Cardiac muscle cell (in vitro differentiated cells and primary cell): ENCODE results near the gene TTYH3. TPM values are rescaled to one million over a fixed set of nuclear protein-coding genes. Genes with fewer than 3 reads are reported as not detected.

Experiments used
- DNase-seq, 2 donors: peaks; one replicate each; pipeline versions ENCODE4 v3.0.0 to v3.0.0-alpha.2; 2010 to 2017; ENCODE audit warnings: low read depth in 1 of 2, low spot score in 1 of 2
- H3K27ac ChIP-seq: fragments of 200-600 bp; sonication (generic); 2 replicates; pipeline ENCODE4 v1.5.1; 2016
- H3K27me3 ChIP-seq: fragments of 200-600 bp; sonication (generic); 2 replicates; pipeline ENCODE4 v1.6.0; 2016; ENCODE audit warnings: control low read depth
- H3K36me3 ChIP-seq: fragments of 200-600 bp; sonication (generic); 2 replicates; pipeline ENCODE4 v1.5.1; 2016; ENCODE audit warnings: control low read depth
- H3K4me1 ChIP-seq: fragments of 200-600 bp; sonication (generic); 2 replicates; pipeline ENCODE4 v1.8.1; 2017; ENCODE audit warnings: low read depth, mild to moderate bottlenecking, mixed run types
- H3K4me3 ChIP-seq: fragments of 200-600 bp; sonication (generic); 2 replicates; pipeline ENCODE4 v1.5.1; 2016; ENCODE audit warnings: mild to moderate bottlenecking
- H3K9me3 ChIP-seq: fragments of 200-600 bp; sonication (generic); 2 replicates; pipeline ENCODE4 v1.5.1; 2017; ENCODE audit warnings: low read depth, mild to moderate bottlenecking, control low read depth
- CTCF ChIP-seq: IDR thresholded peaks from 2 replicates; pipeline ENCODE4 v1.5.1; 2012; ENCODE audit warnings: low read depth, mild to moderate bottlenecking, low read length
- polyA plus RNA-seq: library from polyadenylated mRNA; unstranded; fragments of >200 nt; fragmentation: Nextera tagmentation; extraction: Ambion mirVana; gene quantifications from 2 replicates; pipeline ENCODE4 v1.2.1, GENCODE V29; 2016
- total RNA-seq: library from RNA; depleted of rRNA; stranded (reverse); fragments of >200 nt; gene quantifications from 2 replicates; pipeline ENCODE4 v1.2.3, GENCODE V29; 2016

TTYH3 gene
- total and polyA plus RNA-seq, 2 experiments from 2014 or later, result 64.6 to 86.6 TPM

GRCh38 chr7:2649991-2650390 is 18.2 kb downstream of the TTYH3 start:
- no peak for TF ChIP-seq CTCF
- Histone ChIP-seq H3K9me3 (no peaks in the 10 kb centered on the region), H3K4me3 (no peak overlapping the region), H3K36me3 (peaks cover 26% of the 10 kb centered on the region), H3K27ac (no peak overlapping the region), H3K4me1 (peaks cover 4% of the 10 kb centered on the region), H3K27me3 (no peaks in the 10 kb centered on the region)
- DNase-seq, result no peak

- H3K4me3 ChIP-seq, result no peak overlapping the region
- H3K27me3 ChIP-seq, result no peaks in the 10 kb centered on the region
- DNase-seq, result no peak
- peaks cover 26% of the 10 kb centered on the region for H3K36me3 ChIP-seq
- no peaks in the 10 kb centered on the region for H3K4me1 ChIP-seq
- H3K9me3 ChIP-seq, result no peaks in the 10 kb centered on the region
- no peak for TF ChIP-seq CTCF
- H3K27ac ChIP-seq, result peak overlapping the region; percentile 60
These were observed 18.7 kb downstream of the TTYH3 start for GRCh38 chr7:2650451-2650850.

- TF ChIP-seq CTCF, result peak; percentile 13
- Histone ChIP-seq H3K4me1 (no peaks in the 10 kb centered on the region), H3K36me3 (peaks cover 30% of the 10 kb centered on the region), H3K9me3 (no peaks in the 10 kb centered on the region), H3K4me3 (no peak overlapping the region), H3K27me3 (no peaks in the 10 kb centered on the region), H3K27ac (peak overlapping the region; percentile 60)
- peak; percentile 36 to 55 for DNase-seq
These were observed 19.6 kb downstream of the TTYH3 start for GRCh38 chr7:2651336-2651735.

GRCh38 chr7:2651847-2652735 is 20.3 kb downstream of the TTYH3 start:
- H3K27me3 ChIP-seq, result no peaks in the 10 kb centered on the region

GRCh38 chr7:2652736-2653060 is 20.9 kb downstream of the TTYH3 start:
- no peak for TF ChIP-seq CTCF
- Histone ChIP-seq H3K9me3 (no peaks in the 10 kb centered on the region), H3K4me1 (no peaks in the 10 kb centered on the region), H3K4me3 (no peak overlapping the region), H3K27ac (no peak overlapping the region), H3K27me3 (no peaks in the 10 kb centered on the region), H3K36me3 (peaks cover 27% of the 10 kb centered on the region)
- no peak for DNase-seq

More at GRCh38 chr7:2651847-2652735, 20.3 kb downstream of the TTYH3 start:
- H3K27ac ChIP-seq, result no peak overlapping the region
- H3K4me3 ChIP-seq, result no peak overlapping the region
- H3K4me1 ChIP-seq, result no peaks in the 10 kb centered on the region
- no peak for TF ChIP-seq CTCF
- H3K36me3 ChIP-seq, result peaks cover 31% of the 10 kb centered on the region
- no peaks in the 10 kb centered on the region for H3K9me3 ChIP-seq
- DNase-seq, result no peak
